K562 (cell line): ENCODE data around the gene TTLL11. TPM values are rescaled to one million over a fixed set of nuclear protein-coding genes. Genes with fewer than 3 reads are reported as not detected.

ENCODE experiments used
- ATAC-seq: fragments of 200-7000 bp; cut with Tn5 transposase; 3 replicates; pipeline ENCODE4 v1.9.1; 2020; ENCODE audit warnings: moderate library complexity
- BruUV-seq: library from RNA; stranded (reverse); fragments of 400-500 nt; replicated peaks from 2 replicates; lab custom pipeline; 2021; lab: Mats Ljungman, UMichigan
- CTCF ChIA-PET: fragments of 300-600 bp; formaldehyde crosslinking; extraction: SDS; loops from one replicate; lab custom pipeline; 2021; ENCODE audit warnings: low intra/inter-chr PET ratio; lab: Yijun Ruan, JAX
- POLR2A ChIA-PET: fragments of 300-600, 350-650 bp; sonication (Branson Sonifier 250); formaldehyde crosslinking; extraction: SDS; loops from one replicate; lab custom pipeline; 2021; ENCODE audit warnings: antibody characterized with exemption, inconsistent platforms; lab: Yijun Ruan, JAX
- DNase-seq, 4 experiments: peaks; one replicate each; pipeline versions ENCODE4 v3.0.0 to v3.0.0-alpha.2; 2011 to 2018; ENCODE audit warnings: low spot score in 3 of 4, mixed read lengths in 3 of 4; ENCODE audit errors: extremely low read depth in 1 of 4
- FAIRE-seq: peaks from 2 replicates; lab custom pipeline; 2011; peaks lifted over from hg19 to GRCh38; lab: Jason Lieb, UNC
- H2AFZ ChIP-seq: 2 replicates; pipeline ENCODE4 v1.6.0; 2011; ENCODE audit warnings: low read depth, low read length, control low read depth, inconsistent platforms
- H3K27ac ChIP-seq: fragments of 200-600 bp; 3 replicates; pipeline ENCODE4 v1.8.0; 2011; ENCODE audit warnings: low read depth, mild to moderate bottlenecking, control low read depth, inconsistent platforms, low read length, moderate library complexity, mixed read lengths; ENCODE audit errors: extremely low read depth
- H3K27me3 ChIP-seq, 2 experiments: fragments of 300-600 bp in 1 of 2; 2 replicates in 1 of 2; 3 replicates in 1 of 2; pipeline versions ENCODE4 v1.6.0 to v1.8.0; 2011; ENCODE audit warnings: inconsistent platforms in 2 of 2, low read length in 2 of 2, mild to moderate bottlenecking in 1 of 2, mixed read lengths in 1 of 2, moderate library complexity in 1 of 2; ENCODE audit not compliant: control insufficient read depth in 2 of 2, insufficient read depth in 2 of 2
- H3K36me3 ChIP-seq: fragments of 300-600 bp; 3 replicates; pipeline ENCODE4 v1.8.0; 2011; ENCODE audit warnings: mild to moderate bottlenecking, low read length, inconsistent platforms; ENCODE audit not compliant: control insufficient read depth, insufficient read depth
- H3K4me1 ChIP-seq, 2 experiments: fragments of 200-600 bp in 1 of 2; replicated peaks in 1 of 2; 2 replicates in 1 of 2; 3 replicates in 1 of 2; pipeline versions ENCODE4 v1.5.1 to v1.8.0; 2011; ENCODE audit warnings: inconsistent platforms in 2 of 2, low read length in 2 of 2, mild to moderate bottlenecking in 1 of 2, mixed read lengths in 1 of 2, moderate library complexity in 1 of 2; ENCODE audit not compliant: control insufficient read depth in 2 of 2, insufficient read depth in 2 of 2
- H3K4me2 ChIP-seq: 2 replicates; pipeline ENCODE4 v1.6.1; 2011; ENCODE audit warnings: low read length, control low read depth, inconsistent platforms, mixed read lengths; ENCODE audit not compliant: insufficient read depth
- H3K4me3 ChIP-seq: fragments of 200-600 bp; sonication (generic), shearing (Covaris generic); 2 replicates; pipeline ENCODE4 v1.5.1; 2016; ENCODE audit warnings: control low read depth, inconsistent platforms
- H3K79me2 ChIP-seq: fragments of 200-600 bp; 3 replicates; pipeline ENCODE4 v1.8.0; 2011; ENCODE audit warnings: low read length, inconsistent platforms; ENCODE audit not compliant: control insufficient read depth, insufficient read depth
- H3K9ac ChIP-seq, 2 experiments: 2 replicates each; pipeline versions ENCODE4 v1.6.0 to v1.6.1; 2011; ENCODE audit warnings: low read depth in 2 of 2, low read length in 2 of 2, control low read depth in 1 of 2, inconsistent platforms in 1 of 2, mild to moderate bottlenecking in 1 of 2, mixed read lengths in 1 of 2; ENCODE audit not compliant: insufficient read depth in 1 of 2
- H3K9me1 ChIP-seq: one replicate; pipeline ENCODE4 v1.6.0; 2011; ENCODE audit warnings: inconsistent platforms, mild to moderate bottlenecking, low read length, moderate library complexity; ENCODE audit not compliant: control insufficient read depth, insufficient read depth
- H3K9me3 ChIP-seq: replicated peaks from 2 replicates; pipeline ENCODE4 v1.5.1; 2011; ENCODE audit warnings: low read depth, low read length, inconsistent platforms; ENCODE audit not compliant: control insufficient read depth, insufficient read depth
- H4K20me1 ChIP-seq: replicated peaks from 2 replicates; pipeline ENCODE4 v1.6.1; 2011; ENCODE audit warnings: low read length, inconsistent platforms, mixed read lengths; ENCODE audit not compliant: control insufficient read depth, insufficient read depth
- BRF1 ChIP-seq: IDR thresholded peaks from 3 replicates; pipeline ENCODE4 v1.6.1; 2011; ENCODE audit warnings: borderline replicate concordance, mild to moderate bottlenecking; ENCODE audit not compliant: insufficient read length; ENCODE audit errors: extremely low read depth
- HDAC8 ChIP-seq: fragments of 450-650 bp; IDR thresholded peaks from 2 replicates; pipeline ENCODE4 v1.6.1; 2016; ENCODE audit warnings: mild to moderate bottlenecking, missing genetic modification characterization, moderate library complexity, missing compliant biosample characterization
- RBM17 ChIP-seq: fragments of 200-400 bp; formaldehyde crosslinking; IDR thresholded peaks from 2 replicates; pipeline ENCODE4 v1.6.1; 2017; ENCODE audit warnings: low read depth, mild to moderate bottlenecking, low read length, borderline replicate concordance
- USF2 ChIP-seq: sonication (generic); formaldehyde crosslinking; IDR thresholded peaks from 2 replicates; pipeline ENCODE4 v1.5.0; 2020; ENCODE audit warnings: missing genetic modification reagents
- ZBTB26 ChIP-seq: fragments of 450-650 bp; formaldehyde crosslinking; IDR thresholded peaks from 2 replicates; pipeline ENCODE4 v1.4.0; 2022; ENCODE audit warnings: missing genetic modification characterization
- WGBS: fragments of 100-300 bp; shearing (Covaris generic); methylation state at CpG from one replicate; pipeline ENCODE4 v1.1.6; 2016; ENCODE audit warnings: low coverage, mixed read lengths; ENCODE audit not compliant: insufficient coverage; ENCODE audit errors: missing lambda C conversion rate; 5-methylcytosine and 5-hydroxymethylcytosine counted together
- in situ Hi-C: fragments of 300-500 bp; cut with MboI; formaldehyde crosslinking; loops from 4 replicates; pipeline ENCODE4 v1.15.0; 2018; ENCODE audit warnings: inconsistent platforms, mixed read lengths
- intact Hi-C: fragments of 100-400 bp; cut with micrococcal nuclease; formaldehyde crosslinking; loops from 2 replicates; pipeline ENCODE4 v1.14.2; 2022
- polyA plus RNA-seq, 8 experiments: library from polyadenylated mRNA; depleted of rRNA in 4 of 8; stranded (reverse) in 5 of 8; unstranded in 3 of 8; fragments of >200 nt; fragmentation: Nextera tagmentation in 2 of 8; fragmentation: Illumina TruSeq in 1 of 8; extraction: Ambion mirVana in 2 of 8; extraction: Trizol in 1 of 8; gene quantifications; 2 replicates each; pipeline versions ENCODE4 v1.2.1 to v1.2.3, GENCODE V29; 2011 to 2014; ENCODE audit warnings: inconsistent platforms in 1 of 8, missing spikeins in 1 of 8
- total RNA-seq, 7 experiments: library from RNA; depleted of rRNA in 6 of 7; stranded (reverse); fragments of >200 nt in 6 of 7; fragmentation: Illumina TruSeq in 2 of 7; extraction: Trizol in 2 of 7; gene quantifications; 2 replicates each; pipeline versions ENCODE4 v1.2.1 to v1.2.3, GENCODE V29; 2011 to 2021; ENCODE audit warnings: low replicate concordance in 1 of 7

Gene TTLL11
- total and polyA plus RNA-seq, 9 of the 15 experiments (the other 6 are each of a cell fraction or from before 2014, with no cell fraction given), result 0.83 to 4.4 (median 2.7) TPM

GRCh38 chr9:121945281-121945680 lies 147.8 kb downstream of the TTLL11 start:
- ChIA-PET POLR2A (no interaction called here), CTCF (no interaction called here)
- 0% methylated on average over 4 of the region's 4 CpGs for WGBS
- no peak overlapping the region for H3K4me3 ChIP-seq
- H3K4me2 ChIP-seq, result no peak overlapping the region
- intact Hi-C loops, result no loop called here
- H3K9me3 ChIP-seq, result no peaks in the 10 kb centered on the region
- in situ Hi-C loops, result no loop called here
- H3K9ac ChIP-seq, result no peak overlapping the region
- FAIRE-seq, result no peak
- TF ChIP-seq HDAC8 (tag) (no peak), ZBTB26 (no peak), BRF1 (no peak), RBM17 (no peak), USF2 (CRISPR knock-in tag) (no peak)
- no peaks in the 10 kb centered on the region for H3K9me1 ChIP-seq
- ATAC-seq, result no peak
- H3K79me2 ChIP-seq, result no peaks in the 10 kb centered on the region
- H3K27ac ChIP-seq, result no peak overlapping the region
- H2AFZ ChIP-seq, result no peak overlapping the region
- peaks cover 32 to 48% of the 10 kb centered on the region in 2 experiments for H3K27me3 ChIP-seq
- no peak for DNase-seq
- no peaks in the 10 kb centered on the region for H3K4me1 ChIP-seq
- no peaks in the 10 kb centered on the region for H4K20me1 ChIP-seq
- no TSS peak for BruUV-seq
- H3K36me3 ChIP-seq, result no peaks in the 10 kb centered on the region
